GM12865 (cell line): ENCODE data around the gene RNLS.
A peak's percentile ranks its signal among the peaks of the same experiment; 100 is the strongest.

ENCODE experiments used
- DNase-seq: peaks from one replicate; pipeline ENCODE4 v3.0.0; 2010; ENCODE audit warnings: low read depth
- H3K4me3 ChIP-seq: 2 replicates; pipeline ENCODE4 v1.5.1; 2011; ENCODE audit warnings: mild to moderate bottlenecking, low read depth, low read length, control low read depth
- TF ChIP-seq, protein P1 (sequence below): IDR thresholded peaks from 2 replicates; pipeline ENCODE4 v1.5.1; 2011; ENCODE audit warnings: low read length, control low read depth, low read depth, inconsistent platforms; ENCODE audit not compliant: insufficient read depth; ENCODE audit errors: missing control alignments

Gene RNLS

DNA sequence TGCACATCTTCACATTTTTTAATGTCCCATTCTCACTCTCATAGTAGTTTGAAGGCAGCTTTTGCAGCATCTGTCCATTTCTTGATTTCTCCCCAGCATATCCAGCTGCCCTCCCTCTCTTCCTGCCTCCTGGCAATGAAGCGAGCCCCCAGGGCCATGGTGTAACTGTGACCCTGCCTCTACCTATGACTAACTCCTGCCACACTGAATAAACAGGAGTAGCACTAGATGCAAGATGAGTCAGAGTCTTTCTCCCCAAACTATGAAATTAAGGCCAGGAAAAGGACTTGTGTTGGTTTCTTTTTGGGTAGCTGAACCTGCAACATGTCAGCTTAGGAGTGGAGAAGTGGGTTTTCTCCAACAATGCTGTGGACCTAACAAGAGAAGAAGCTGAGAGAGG lies 329.0 kb downstream of the RNLS start:
- H3K4me3 ChIP-seq: no peak overlapping the region
- TF ChIP-seq, protein P1, sequence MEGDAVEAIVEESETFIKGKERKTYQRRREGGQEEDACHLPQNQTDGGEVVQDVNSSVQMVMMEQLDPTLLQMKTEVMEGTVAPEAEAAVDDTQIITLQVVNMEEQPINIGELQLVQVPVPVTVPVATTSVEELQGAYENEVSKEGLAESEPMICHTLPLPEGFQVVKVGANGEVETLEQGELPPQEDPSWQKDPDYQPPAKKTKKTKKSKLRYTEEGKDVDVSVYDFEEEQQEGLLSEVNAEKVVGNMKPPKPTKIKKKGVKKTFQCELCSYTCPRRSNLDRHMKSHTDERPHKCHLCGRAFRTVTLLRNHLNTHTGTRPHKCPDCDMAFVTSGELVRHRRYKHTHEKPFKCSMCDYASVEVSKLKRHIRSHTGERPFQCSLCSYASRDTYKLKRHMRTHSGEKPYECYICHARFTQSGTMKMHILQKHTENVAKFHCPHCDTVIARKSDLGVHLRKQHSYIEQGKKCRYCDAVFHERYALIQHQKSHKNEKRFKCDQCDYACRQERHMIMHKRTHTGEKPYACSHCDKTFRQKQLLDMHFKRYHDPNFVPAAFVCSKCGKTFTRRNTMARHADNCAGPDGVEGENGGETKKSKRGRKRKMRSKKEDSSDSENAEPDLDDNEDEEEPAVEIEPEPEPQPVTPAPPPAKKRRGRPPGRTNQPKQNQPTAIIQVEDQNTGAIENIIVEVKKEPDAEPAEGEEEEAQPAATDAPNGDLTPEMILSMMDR: no peak
- peak; percentile 45 for DNase-seq

DNA sequence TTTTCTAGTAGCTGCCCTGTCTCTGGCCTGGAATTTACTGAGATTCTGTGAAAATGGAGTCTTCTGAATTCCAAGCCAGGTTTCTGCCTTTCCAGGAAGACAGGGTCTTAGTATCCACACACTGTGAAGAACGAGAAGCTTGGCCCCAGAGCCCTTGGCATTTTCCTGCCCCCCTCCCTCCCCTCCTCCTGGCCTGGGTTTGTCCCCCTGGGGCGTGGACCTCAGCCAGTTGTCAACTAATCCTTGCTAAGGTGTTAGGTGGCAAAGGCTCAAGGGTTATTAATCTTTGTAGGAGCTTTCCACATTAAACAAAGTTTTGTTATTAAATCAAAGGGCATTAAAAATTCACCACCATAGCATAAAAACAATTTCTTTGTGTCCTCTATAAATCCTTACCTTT lies 329.5 kb downstream of the RNLS start:
- no peak overlapping the region for H3K4me3 ChIP-seq
- TF ChIP-seq, protein P1: no peak
- DNase-seq: no peak

DNA sequence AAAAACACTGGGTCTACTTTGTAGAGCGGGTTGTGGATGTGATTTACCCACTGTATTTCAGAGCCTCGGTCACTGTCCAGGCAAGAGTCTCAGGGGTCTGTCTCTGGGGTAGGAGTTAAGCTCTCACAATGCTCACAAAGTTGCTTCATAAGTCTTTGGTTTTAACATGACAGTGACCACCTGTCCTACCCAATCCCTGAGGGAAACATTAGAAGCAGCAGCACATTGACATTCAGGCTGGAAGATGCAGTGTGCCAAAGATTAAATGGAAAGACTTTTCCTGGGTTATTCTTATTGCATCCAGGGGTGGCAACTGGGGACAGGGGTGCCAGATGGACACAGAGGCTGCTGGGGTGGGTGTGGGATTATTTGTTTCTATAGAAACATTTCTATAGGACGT lies 330.0 kb downstream of the RNLS start:
- TF ChIP-seq, protein P1: no peak
- DNase-seq: no peak
- no peak overlapping the region for H3K4me3 ChIP-seq

DNA sequence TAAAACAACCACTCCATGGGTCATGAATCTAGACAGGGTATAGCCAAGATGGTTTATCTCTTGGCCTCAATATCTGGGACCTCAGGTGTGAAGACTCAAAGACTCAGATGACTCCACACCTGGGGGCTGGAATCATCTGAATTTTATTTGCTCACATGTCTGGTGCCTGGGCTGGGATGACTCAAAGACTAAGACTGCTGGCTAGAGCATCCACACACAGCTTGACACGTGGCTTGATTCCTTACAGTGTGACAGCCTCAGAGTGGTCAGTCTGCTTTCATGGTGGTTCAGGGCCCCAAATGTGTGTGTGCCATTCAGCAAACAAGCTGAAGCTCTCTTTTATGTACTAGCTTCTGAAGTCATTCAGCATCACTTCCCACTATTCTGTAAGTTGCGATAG lies 333.7 kb downstream of the RNLS start:
- TF ChIP-seq, protein P1: no peak
- DNase-seq: no peak
- no peak overlapping the region for H3K4me3 ChIP-seq

DNA sequence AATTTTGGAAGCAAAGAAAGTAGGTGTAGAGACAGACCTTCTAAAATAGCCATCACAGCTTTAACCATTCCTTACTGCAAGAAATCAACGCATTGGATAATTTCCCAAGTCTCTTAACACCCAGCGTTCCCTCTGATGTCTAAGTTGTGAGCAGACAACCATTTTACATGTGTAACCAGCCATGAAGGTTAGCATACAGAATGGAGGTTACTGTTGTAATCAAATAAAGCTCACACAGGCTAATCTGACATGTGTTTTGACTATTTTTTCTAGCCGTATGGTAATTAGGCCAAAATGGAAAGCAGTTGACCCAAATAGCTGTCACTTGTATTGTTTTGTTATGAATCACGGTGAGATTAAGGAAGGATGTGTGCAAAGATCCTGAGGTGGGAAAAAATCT lies 336.4 kb downstream of the RNLS start:
- TF ChIP-seq, protein P1: no peak
- H3K4me3 ChIP-seq: no peak overlapping the region
- DNase-seq: no peak

DNA sequence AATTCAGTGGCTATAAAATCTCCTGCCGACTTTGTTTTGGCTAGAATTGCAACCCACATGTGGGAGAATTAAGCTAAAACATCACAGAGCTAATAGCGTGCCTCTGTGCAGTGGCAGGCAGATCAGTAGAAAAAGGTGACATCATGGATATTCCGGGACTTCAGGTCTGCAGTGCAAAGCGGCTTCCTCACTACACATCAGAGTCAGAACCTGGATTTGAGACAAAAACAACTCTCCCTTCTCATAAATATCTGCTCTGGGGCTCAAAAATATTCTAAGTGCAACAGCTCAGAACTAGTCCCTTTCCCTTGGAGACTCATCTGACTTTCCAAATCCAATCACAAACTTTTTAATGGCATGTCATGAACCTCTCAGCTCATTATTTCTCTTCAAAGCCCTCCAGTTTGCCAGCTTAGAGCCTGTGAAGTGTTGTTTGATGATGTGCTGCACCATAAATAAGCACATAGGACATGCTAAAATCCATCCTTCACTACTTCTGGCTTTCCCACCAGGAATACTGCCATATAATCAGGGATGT lies 337.1 kb downstream of the RNLS start:
- no peak for DNase-seq
- H3K4me3 ChIP-seq: no peak overlapping the region
- TF ChIP-seq, protein P1: no peak
